ENCODE results near the gene DTX1. TPM values are rescaled to one million over a fixed set of nuclear protein-coding genes. Genes with fewer than 3 reads are reported as not detected.

The DTX1 gene
- total and polyA plus RNA-seq, 5 experiments from 2014 or later, result 0.09 to 4.1 (median 1.5) TPM

- H3K27me3 Mint-ChIP-seq, result no peaks in the 10 kb centered on the region
- H3K27ac Mint-ChIP-seq, result peak overlapping the region in 1 of 10 donors; percentile 8
- H3K4me3 Mint-ChIP-seq, result no peak overlapping the region
- POLR2A ChIA-PET, result no interaction called here
- peaks cover 25 to 64% (median 52%) of the 10 kb centered on the region in 4 donors for H3K4me1 Mint-ChIP-seq
- peaks cover 0 to 2% (median 0%) of the 10 kb centered on the region in 3 donors for H3K36me3 Mint-ChIP-seq
- ATAC-seq (no peak), DNase-seq (no peak)
- no peaks in the 10 kb centered on the region for H3K9me3 Mint-ChIP-seq
Measured at GRCh38 chr12:113066813-113067400, 10.4 kb downstream of the DTX1 start.

- Mint-ChIP-seq H3K4me1 (peaks cover 29 to 67% (median 61%) of the 10 kb centered on the region in 4 donors), H3K9me3 (no peaks in the 10 kb centered on the region), H3K4me3 (no peak overlapping the region), H3K27ac (peak overlapping the region in 1 of 10 donors; percentile 24), H3K27me3 (no peaks in the 10 kb centered on the region), H3K36me3 (peaks cover 0 to 2% (median 0%) of the 10 kb centered on the region in 3 donors)
- POLR2A ChIA-PET, result no interaction called here
- DNase-seq (no peak), ATAC-seq (no peak)
Measured at GRCh38 chr12:113067987-113068935, 11.7 kb downstream of the DTX1 start.

- POLR2A ChIA-PET, result no interaction called here
Measured at GRCh38 chr12:113069149-113069548, 12.6 kb downstream of the DTX1 start.

GRCh38 chr12:113069751-113070116 lies 13.2 kb downstream of the DTX1 start:
- H3K9me3 Mint-ChIP-seq, result no peaks in the 10 kb centered on the region
- POLR2A ChIA-PET, result no interaction called here
- H3K4me3 Mint-ChIP-seq, result peak overlapping the region in 2 of 10 donors; percentile 55 to 60
- H3K27ac Mint-ChIP-seq, result peak overlapping the region in 7 of 10 donors; percentile 2 to 81 (median 52)
- peaks cover 32 to 73% (median 68%) of the 10 kb centered on the region in 4 donors for H3K4me1 Mint-ChIP-seq
- DNase-seq (no peak), ATAC-seq (no peak)
- peaks cover 0 to 2% (median under 1%) of the 10 kb centered on the region in 3 donors for H3K36me3 Mint-ChIP-seq
- no peaks in the 10 kb centered on the region for H3K27me3 Mint-ChIP-seq

More at GRCh38 chr12:113069149-113069548, 12.6 kb downstream of the DTX1 start:
- peak overlapping the region in 2 of 10 donors; percentile 23 to 52 for H3K27ac Mint-ChIP-seq
- ATAC-seq (no peak), DNase-seq (no peak)
- H3K4me3 Mint-ChIP-seq, result peak overlapping the region in 1 of 10 donors; percentile 34
- H3K27me3 Mint-ChIP-seq, result no peaks in the 10 kb centered on the region
- peaks cover 32 to 72% (median 67%) of the 10 kb centered on the region in 4 donors for H3K4me1 Mint-ChIP-seq
- H3K9me3 Mint-ChIP-seq, result no peaks in the 10 kb centered on the region
- peaks cover 0 to 2% (median 2%) of the 10 kb centered on the region in 3 donors for H3K36me3 Mint-ChIP-seq

GRCh38 chr12:113070117-113070906 lies 13.8 kb downstream of the DTX1 start:
- peak; percentile 49 to 85 for ATAC-seq
- H3K4me3 Mint-ChIP-seq, result peak overlapping the region in 5 of 10 donors; percentile 10 to 60 (median 55)
- DNase-seq, result peak in 7 of 10 donors; percentile 14 to 48 (median 33)
- no peaks in the 10 kb centered on the region for H3K27me3 Mint-ChIP-seq
- H3K9me3 Mint-ChIP-seq, result no peaks in the 10 kb centered on the region
- H3K4me1 Mint-ChIP-seq, result peaks cover 32 to 76% (median 70%) of the 10 kb centered on the region in 4 donors
- POLR2A ChIA-PET, result no interaction called here
- H3K27ac Mint-ChIP-seq, result peak overlapping the region in 8 of 10 donors; percentile 48 to 81 (median 74)
- H3K36me3 Mint-ChIP-seq, result peaks cover 0 to 2% (median 0%) of the 10 kb centered on the region in 3 donors

GRCh38 chr12:113071135-113072112 lies 14.9 kb downstream of the DTX1 start:
- Mint-ChIP-seq H3K27ac (peak overlapping the region in 7 of 10 donors; percentile 44 to 81 (median 76)), H3K27me3 (no peaks in the 10 kb centered on the region), H3K9me3 (no peaks in the 10 kb centered on the region), H3K4me1 (peaks cover 32 to 79% (median 70%) of the 10 kb centered on the region in 4 donors), H3K36me3 (peaks cover 0 to 2% (median 0%) of the 10 kb centered on the region in 3 donors), H3K4me3 (peak overlapping the region in 4 of 10 donors; percentile 33 to 67 (median 36))
- no peak for DNase-seq
- no peak for ATAC-seq
- POLR2A ChIA-PET, result no interaction called here

GRCh38 chr12:113072136-113072535 lies 15.6 kb downstream of the DTX1 start:
- POLR2A ChIA-PET, result no interaction called here
- H3K27ac Mint-ChIP-seq, result peak overlapping the region in 5 of 10 donors; percentile 9 to 54 (median 35)
- no peak for DNase-seq
- peaks cover 28 to 84% (median 65%) of the 10 kb centered on the region in 4 donors for H3K4me1 Mint-ChIP-seq
- ATAC-seq, result no peak
- peaks cover 0 to 2% (median 0%) of the 10 kb centered on the region in 3 donors for H3K36me3 Mint-ChIP-seq
- no peaks in the 10 kb centered on the region for H3K9me3 Mint-ChIP-seq
- no peaks in the 10 kb centered on the region for H3K27me3 Mint-ChIP-seq
- H3K4me3 Mint-ChIP-seq, result no peak overlapping the region

GRCh38 chr12:113073586-113073985 lies 17.1 kb downstream of the DTX1 start:
- POLR2A ChIA-PET, result no interaction called here
- peaks cover 30 to 77% (median 60%) of the 10 kb centered on the region in 4 donors for H3K4me1 Mint-ChIP-seq
- no peaks in the 10 kb centered on the region for H3K9me3 Mint-ChIP-seq
- DNase-seq (no peak), ATAC-seq (no peak)
- peak overlapping the region in 1 of 10 donors; percentile 19 for H3K4me3 Mint-ChIP-seq
- no peaks in the 10 kb centered on the region for H3K27me3 Mint-ChIP-seq
- peak overlapping the region in 4 of 10 donors; percentile 40 to 55 (median 44) for H3K27ac Mint-ChIP-seq
- peaks cover 0 to 5% (median 3%) of the 10 kb centered on the region in 3 donors for H3K36me3 Mint-ChIP-seq

- no peaks in the 10 kb centered on the region for H3K27me3 Mint-ChIP-seq
- POLR2A ChIA-PET, result no interaction called here
- peaks cover 28 to 76% (median 51%) of the 10 kb centered on the region in 4 donors for H3K4me1 Mint-ChIP-seq
- DNase-seq (peak in 1 of 10 donors; percentile 41), ATAC-seq (peak; percentile 40 to 68)
- peaks cover 0 to 6% (median 5%) of the 10 kb centered on the region in 3 donors for H3K36me3 Mint-ChIP-seq
- no peaks in the 10 kb centered on the region for H3K9me3 Mint-ChIP-seq
- peak overlapping the region in 7 of 10 donors; percentile 29 to 79 (median 57) for H3K27ac Mint-ChIP-seq
- H3K4me3 Mint-ChIP-seq, result peak overlapping the region in 1 of 10 donors; percentile 20
Measured at GRCh38 chr12:113075137-113075683, 18.7 kb downstream of the DTX1 start.

GRCh38 chr12:113077057-113077858 lies 20.7 kb downstream of the DTX1 start:
- peaks cover 18 to 78% (median 43%) of the 10 kb centered on the region in 4 donors for H3K4me1 Mint-ChIP-seq
- no peak for DNase-seq
- H3K27me3 Mint-ChIP-seq, result no peaks in the 10 kb centered on the region
- H3K36me3 Mint-ChIP-seq, result peaks cover 0 to 7% (median 6%) of the 10 kb centered on the region in 3 donors
- H3K9me3 Mint-ChIP-seq, result no peaks in the 10 kb centered on the region
- POLR2A ChIA-PET, result no interaction called here
- no peak overlapping the region for H3K27ac Mint-ChIP-seq
- ATAC-seq, result no peak
- H3K4me3 Mint-ChIP-seq, result peak overlapping the region in 1 of 10 donors; percentile 28

All from naive thymus-derived CD8-positive, alpha-beta T cell (primary cell).